K562 (cell line): ENCODE data around the gene STARD8. TPM values are rescaled to one million over a fixed set of nuclear protein-coding genes. Genes with fewer than 3 reads are reported as not detected.
A peak's percentile ranks its signal among the peaks of the same experiment; 100 is the strongest.

Source experiments
- ATAC-seq: fragments of 200-7000 bp; cut with Tn5 transposase; 3 replicates; pipeline ENCODE4 v1.9.1; 2020; ENCODE audit warnings: moderate library complexity
- BruUV-seq: library from RNA; stranded (reverse); fragments of 400-500 nt; replicated peaks from 2 replicates; lab custom pipeline; 2021; lab: Mats Ljungman, UMichigan
- CTCF ChIA-PET: fragments of 300-600 bp; formaldehyde crosslinking; extraction: SDS; loops from one replicate; lab custom pipeline; 2021; ENCODE audit warnings: low intra/inter-chr PET ratio; lab: Yijun Ruan, JAX
- POLR2A ChIA-PET: fragments of 300-600, 350-650 bp; sonication (Branson Sonifier 250); formaldehyde crosslinking; extraction: SDS; loops from one replicate; lab custom pipeline; 2021; ENCODE audit warnings: antibody characterized with exemption, inconsistent platforms; lab: Yijun Ruan, JAX
- DNase-seq, 4 experiments: peaks; one replicate each; pipeline versions ENCODE4 v3.0.0 to v3.0.0-alpha.2; 2011 to 2018; ENCODE audit warnings: low spot score in 3 of 4, mixed read lengths in 3 of 4; ENCODE audit errors: extremely low read depth in 1 of 4
- FAIRE-seq: peaks from 2 replicates; lab custom pipeline; 2011; peaks lifted over from hg19 to GRCh38; lab: Jason Lieb, UNC
- H2AFZ ChIP-seq: 2 replicates; pipeline ENCODE4 v1.6.0; 2011; ENCODE audit warnings: low read depth, low read length, control low read depth, inconsistent platforms
- H3K27ac ChIP-seq: fragments of 200-600 bp; 3 replicates; pipeline ENCODE4 v1.8.0; 2011; ENCODE audit warnings: low read depth, mild to moderate bottlenecking, control low read depth, inconsistent platforms, low read length, moderate library complexity, mixed read lengths; ENCODE audit errors: extremely low read depth
- H3K27me3 ChIP-seq, 2 experiments: fragments of 300-600 bp in 1 of 2; 2 replicates in 1 of 2; 3 replicates in 1 of 2; pipeline versions ENCODE4 v1.6.0 to v1.8.0; 2011; ENCODE audit warnings: inconsistent platforms in 2 of 2, low read length in 2 of 2, mild to moderate bottlenecking in 1 of 2, mixed read lengths in 1 of 2, moderate library complexity in 1 of 2; ENCODE audit not compliant: control insufficient read depth in 2 of 2, insufficient read depth in 2 of 2
- H3K36me3 ChIP-seq: fragments of 300-600 bp; 3 replicates; pipeline ENCODE4 v1.8.0; 2011; ENCODE audit warnings: mild to moderate bottlenecking, low read length, inconsistent platforms; ENCODE audit not compliant: control insufficient read depth, insufficient read depth
- H3K4me1 ChIP-seq, 2 experiments: fragments of 200-600 bp in 1 of 2; replicated peaks in 1 of 2; 2 replicates in 1 of 2; 3 replicates in 1 of 2; pipeline versions ENCODE4 v1.5.1 to v1.8.0; 2011; ENCODE audit warnings: inconsistent platforms in 2 of 2, low read length in 2 of 2, mild to moderate bottlenecking in 1 of 2, mixed read lengths in 1 of 2, moderate library complexity in 1 of 2; ENCODE audit not compliant: control insufficient read depth in 2 of 2, insufficient read depth in 2 of 2
- H3K4me2 ChIP-seq: 2 replicates; pipeline ENCODE4 v1.6.1; 2011; ENCODE audit warnings: low read length, control low read depth, inconsistent platforms, mixed read lengths; ENCODE audit not compliant: insufficient read depth
- H3K4me3 ChIP-seq: fragments of 200-600 bp; sonication (generic), shearing (Covaris generic); 2 replicates; pipeline ENCODE4 v1.5.1; 2016; ENCODE audit warnings: control low read depth, inconsistent platforms
- H3K79me2 ChIP-seq: fragments of 200-600 bp; 3 replicates; pipeline ENCODE4 v1.8.0; 2011; ENCODE audit warnings: low read length, inconsistent platforms; ENCODE audit not compliant: control insufficient read depth, insufficient read depth
- H3K9ac ChIP-seq, 2 experiments: 2 replicates each; pipeline versions ENCODE4 v1.6.0 to v1.6.1; 2011; ENCODE audit warnings: low read depth in 2 of 2, low read length in 2 of 2, control low read depth in 1 of 2, inconsistent platforms in 1 of 2, mild to moderate bottlenecking in 1 of 2, mixed read lengths in 1 of 2; ENCODE audit not compliant: insufficient read depth in 1 of 2
- H3K9me1 ChIP-seq: one replicate; pipeline ENCODE4 v1.6.0; 2011; ENCODE audit warnings: inconsistent platforms, mild to moderate bottlenecking, low read length, moderate library complexity; ENCODE audit not compliant: control insufficient read depth, insufficient read depth
- H3K9me3 ChIP-seq: replicated peaks from 2 replicates; pipeline ENCODE4 v1.5.1; 2011; ENCODE audit warnings: low read depth, low read length, inconsistent platforms; ENCODE audit not compliant: control insufficient read depth, insufficient read depth
- H4K20me1 ChIP-seq: replicated peaks from 2 replicates; pipeline ENCODE4 v1.6.1; 2011; ENCODE audit warnings: low read length, inconsistent platforms, mixed read lengths; ENCODE audit not compliant: control insufficient read depth, insufficient read depth
- BHLHE40 ChIP-seq: IDR thresholded peaks from 2 replicates; pipeline ENCODE4 v1.6.1; 2011; ENCODE audit warnings: low read length, improper control_type of control experiment
- RAD21 ChIP-seq, 2 experiments: fragments of 250-450 bp in 1 of 2; fragments of 450-650 bp in 1 of 2; sonication (Bioruptor Pico) in 1 of 2; formaldehyde crosslinking in 1 of 2; IDR thresholded peaks in 1 of 2; conservative IDR thresholded peaks in 1 of 2; 2 replicates each; pipeline versions ENCODE4 v1.4.0 to v1.8.0; 2020 to 2022; ENCODE audit warnings: mild to moderate bottlenecking in 2 of 2, moderate library complexity in 1 of 2
- SAFB2 ChIP-seq: fragments of 200-400 bp; formaldehyde crosslinking; IDR thresholded peaks from 2 replicates; pipeline ENCODE4 v1.6.1; 2018; ENCODE audit warnings: borderline replicate concordance, low read length, low read depth, moderate library complexity; ENCODE audit not compliant: severe bottlenecking
- WGBS: fragments of 100-300 bp; shearing (Covaris generic); methylation state at CpG from one replicate; pipeline ENCODE4 v1.1.6; 2016; ENCODE audit warnings: low coverage, mixed read lengths; ENCODE audit not compliant: insufficient coverage; ENCODE audit errors: missing lambda C conversion rate; 5-methylcytosine and 5-hydroxymethylcytosine counted together
- in situ Hi-C: fragments of 300-500 bp; cut with MboI; formaldehyde crosslinking; loops from 4 replicates; pipeline ENCODE4 v1.15.0; 2018; ENCODE audit warnings: inconsistent platforms, mixed read lengths
- intact Hi-C: fragments of 100-400 bp; cut with micrococcal nuclease; formaldehyde crosslinking; loops from 2 replicates; pipeline ENCODE4 v1.14.2; 2022
- polyA plus RNA-seq, 8 experiments: library from polyadenylated mRNA; depleted of rRNA in 4 of 8; stranded (reverse) in 5 of 8; unstranded in 3 of 8; fragments of >200 nt; fragmentation: Nextera tagmentation in 2 of 8; fragmentation: Illumina TruSeq in 1 of 8; extraction: Ambion mirVana in 2 of 8; extraction: Trizol in 1 of 8; gene quantifications; 2 replicates each; pipeline versions ENCODE4 v1.2.1 to v1.2.3, GENCODE V29; 2011 to 2014; ENCODE audit warnings: inconsistent platforms in 1 of 8, missing spikeins in 1 of 8
- total RNA-seq, 7 experiments: library from RNA; depleted of rRNA in 6 of 7; stranded (reverse); fragments of >200 nt in 6 of 7; fragmentation: Illumina TruSeq in 2 of 7; extraction: Trizol in 2 of 7; gene quantifications; 2 replicates each; pipeline versions ENCODE4 v1.2.1 to v1.2.3, GENCODE V29; 2011 to 2021; ENCODE audit warnings: low replicate concordance in 1 of 7
- TF ChIP-seq, protein P1 (sequence below), 3 experiments: IDR thresholded peaks in 2 of 3; conservative IDR thresholded peaks in 1 of 3; 2 replicates each; pipeline ENCODE4 v1.5.1; 2011 to 2012; ENCODE audit warnings: low read length in 3 of 3, mild to moderate bottlenecking in 3 of 3, control low read depth in 2 of 3, improper control_type of control experiment in 1 of 3, inconsistent platforms in 1 of 3, low read depth in 1 of 3, mixed read lengths in 1 of 3, moderate library complexity in 1 of 3; ENCODE audit not compliant: insufficient read depth in 2 of 3

Gene STARD8
- total and polyA plus RNA-seq, 9 of the 15 experiments (the other 6 are each of a cell fraction or from before 2014, with no cell fraction given): 1.6 to 35.0 (median 15.9) TPM

DNA sequence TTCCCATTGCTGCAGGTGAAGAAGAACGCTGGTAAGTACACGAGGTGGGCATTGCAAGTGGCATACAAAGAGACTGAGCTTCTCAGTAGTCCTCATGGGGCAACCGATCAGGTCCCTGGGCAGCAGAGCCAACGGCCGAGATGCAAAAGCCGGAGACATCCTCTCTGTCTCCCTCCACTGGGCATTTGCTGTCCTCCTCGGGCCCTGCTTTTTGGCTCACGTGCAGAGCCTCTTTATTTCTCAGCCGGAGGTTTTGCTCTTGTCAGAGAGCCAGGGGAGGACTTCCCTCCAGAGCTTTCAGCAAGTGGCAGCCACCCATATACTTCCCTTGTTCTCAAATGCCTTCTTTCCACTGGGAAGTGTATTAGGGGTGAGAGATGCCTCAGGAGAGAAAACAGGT lies 18.0 kb downstream of the STARD8 start:
- 19% methylated on average over 5 of the region's 9 CpGs for WGBS
- Histone ChIP-seq H2AFZ (no peak overlapping the region), H3K9ac (no peak overlapping the region), H3K36me3 (no peaks in the 10 kb centered on the region), H3K9me3 (no peaks in the 10 kb centered on the region; the same call in 1 of the 2 replicates), H3K27ac (no peak overlapping the region), H3K79me2 (no peaks in the 10 kb centered on the region), H3K4me2 (no peak overlapping the region), H3K4me3 (no peak overlapping the region), H3K4me1 (no peaks in the 10 kb centered on the region), H3K27me3 (no peaks in the 10 kb centered on the region), H3K9me1 (no peaks in the 10 kb centered on the region), H4K20me1 (no peaks in the 10 kb centered on the region)
- no TSS peak for BruUV-seq
- intact Hi-C loops (no loop called here), in situ Hi-C loops (no loop called here)
- DNase-seq: peak in 1 of 4 experiments; percentile 16
- FAIRE-seq: no peak
- TF ChIP-seq SAFB2 (no peak), RAD21 (CRISPR knock-in tag; conservative IDR thresholded peaks at IDR 0.05 in 1 of 2, IDR thresholded peaks at IDR 0.05 in 1 of 2) (peak in 1 of 2 experiments; percentile 11; a peak in 1 of 4 replicates), BHLHE40 (peak; percentile 85)
- TF ChIP-seq, protein P1, sequence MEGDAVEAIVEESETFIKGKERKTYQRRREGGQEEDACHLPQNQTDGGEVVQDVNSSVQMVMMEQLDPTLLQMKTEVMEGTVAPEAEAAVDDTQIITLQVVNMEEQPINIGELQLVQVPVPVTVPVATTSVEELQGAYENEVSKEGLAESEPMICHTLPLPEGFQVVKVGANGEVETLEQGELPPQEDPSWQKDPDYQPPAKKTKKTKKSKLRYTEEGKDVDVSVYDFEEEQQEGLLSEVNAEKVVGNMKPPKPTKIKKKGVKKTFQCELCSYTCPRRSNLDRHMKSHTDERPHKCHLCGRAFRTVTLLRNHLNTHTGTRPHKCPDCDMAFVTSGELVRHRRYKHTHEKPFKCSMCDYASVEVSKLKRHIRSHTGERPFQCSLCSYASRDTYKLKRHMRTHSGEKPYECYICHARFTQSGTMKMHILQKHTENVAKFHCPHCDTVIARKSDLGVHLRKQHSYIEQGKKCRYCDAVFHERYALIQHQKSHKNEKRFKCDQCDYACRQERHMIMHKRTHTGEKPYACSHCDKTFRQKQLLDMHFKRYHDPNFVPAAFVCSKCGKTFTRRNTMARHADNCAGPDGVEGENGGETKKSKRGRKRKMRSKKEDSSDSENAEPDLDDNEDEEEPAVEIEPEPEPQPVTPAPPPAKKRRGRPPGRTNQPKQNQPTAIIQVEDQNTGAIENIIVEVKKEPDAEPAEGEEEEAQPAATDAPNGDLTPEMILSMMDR (IDR thresholded peaks at IDR 0.05 in 2 of 3, conservative IDR thresholded peaks at IDR 0.05 in 1 of 3; ENCODE audit: insufficient read depth in 2 of 3, low read depth in 1 of 3, low read length in 3 of 3): peak in 1 of 3 experiments; percentile 19; a peak in 2 of 6 replicates
- ATAC-seq: peak; percentile 70
- ChIA-PET POLR2A (no interaction called here), CTCF (no interaction called here)
